ENCODE results near the gene ARHGEF19.

DNA sequence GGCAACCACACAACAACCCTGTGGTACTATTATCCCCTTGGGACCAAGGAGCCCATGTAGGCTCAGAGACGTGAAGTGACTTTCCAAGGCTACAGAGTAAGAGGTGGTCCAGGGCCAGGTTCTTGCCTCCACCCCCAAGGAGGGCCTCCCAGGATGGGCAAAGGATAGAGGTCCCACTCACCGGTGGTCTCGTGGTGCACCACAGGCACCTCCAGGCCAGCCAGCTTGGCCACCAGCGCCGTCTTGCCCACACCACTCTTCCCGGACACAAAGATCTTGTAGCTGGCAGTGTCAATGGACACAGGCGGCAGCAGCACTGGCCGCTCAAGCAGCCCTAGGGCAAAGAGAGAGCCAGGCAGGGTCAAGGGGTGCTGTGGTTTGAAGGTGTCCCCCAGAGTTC lies 21.0 kb upstream of the ARHGEF19 start:
- no peak for TF ChIP-seq POLR2A (IDR thresholded peaks at IDR 0.05)
- TF ChIP-seq, protein P1, sequence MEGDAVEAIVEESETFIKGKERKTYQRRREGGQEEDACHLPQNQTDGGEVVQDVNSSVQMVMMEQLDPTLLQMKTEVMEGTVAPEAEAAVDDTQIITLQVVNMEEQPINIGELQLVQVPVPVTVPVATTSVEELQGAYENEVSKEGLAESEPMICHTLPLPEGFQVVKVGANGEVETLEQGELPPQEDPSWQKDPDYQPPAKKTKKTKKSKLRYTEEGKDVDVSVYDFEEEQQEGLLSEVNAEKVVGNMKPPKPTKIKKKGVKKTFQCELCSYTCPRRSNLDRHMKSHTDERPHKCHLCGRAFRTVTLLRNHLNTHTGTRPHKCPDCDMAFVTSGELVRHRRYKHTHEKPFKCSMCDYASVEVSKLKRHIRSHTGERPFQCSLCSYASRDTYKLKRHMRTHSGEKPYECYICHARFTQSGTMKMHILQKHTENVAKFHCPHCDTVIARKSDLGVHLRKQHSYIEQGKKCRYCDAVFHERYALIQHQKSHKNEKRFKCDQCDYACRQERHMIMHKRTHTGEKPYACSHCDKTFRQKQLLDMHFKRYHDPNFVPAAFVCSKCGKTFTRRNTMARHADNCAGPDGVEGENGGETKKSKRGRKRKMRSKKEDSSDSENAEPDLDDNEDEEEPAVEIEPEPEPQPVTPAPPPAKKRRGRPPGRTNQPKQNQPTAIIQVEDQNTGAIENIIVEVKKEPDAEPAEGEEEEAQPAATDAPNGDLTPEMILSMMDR (IDR thresholded peaks at IDR 0.05): no peak

All from heart left ventricle (tissue), 13 donors.